ENCODE data around the gene RNF207. TPM values are rescaled to one million over a fixed set of nuclear protein-coding genes. Genes with fewer than 3 reads are reported as not detected.

RNF207 gene
- total RNA-seq, 6 experiments from 2014 or later, result 8.4 to 20.5 (median 14.4) TPM

GRCh38 chr1:6241887-6242740 lies 36.2 kb downstream of the RNF207 start:
- H3K27ac ChIP-seq, result no peak overlapping the region
- no peak overlapping the region for H3K4me3 ChIP-seq
- TF ChIP-seq, protein P1, sequence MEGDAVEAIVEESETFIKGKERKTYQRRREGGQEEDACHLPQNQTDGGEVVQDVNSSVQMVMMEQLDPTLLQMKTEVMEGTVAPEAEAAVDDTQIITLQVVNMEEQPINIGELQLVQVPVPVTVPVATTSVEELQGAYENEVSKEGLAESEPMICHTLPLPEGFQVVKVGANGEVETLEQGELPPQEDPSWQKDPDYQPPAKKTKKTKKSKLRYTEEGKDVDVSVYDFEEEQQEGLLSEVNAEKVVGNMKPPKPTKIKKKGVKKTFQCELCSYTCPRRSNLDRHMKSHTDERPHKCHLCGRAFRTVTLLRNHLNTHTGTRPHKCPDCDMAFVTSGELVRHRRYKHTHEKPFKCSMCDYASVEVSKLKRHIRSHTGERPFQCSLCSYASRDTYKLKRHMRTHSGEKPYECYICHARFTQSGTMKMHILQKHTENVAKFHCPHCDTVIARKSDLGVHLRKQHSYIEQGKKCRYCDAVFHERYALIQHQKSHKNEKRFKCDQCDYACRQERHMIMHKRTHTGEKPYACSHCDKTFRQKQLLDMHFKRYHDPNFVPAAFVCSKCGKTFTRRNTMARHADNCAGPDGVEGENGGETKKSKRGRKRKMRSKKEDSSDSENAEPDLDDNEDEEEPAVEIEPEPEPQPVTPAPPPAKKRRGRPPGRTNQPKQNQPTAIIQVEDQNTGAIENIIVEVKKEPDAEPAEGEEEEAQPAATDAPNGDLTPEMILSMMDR (IDR thresholded peaks at IDR 0.05), result no peak
- no peak for TF ChIP-seq POLR2A (IDR thresholded peaks at IDR 0.05)
- intact Hi-C loops (cut with DNase I), result loop anchor here (5.0 to 10.0 kb wide), 3 partner anchors 183 to 190 kb away; partner anchors contain the start of gene ESPN (in 1 of the 2)
- 0% methylated on average over 1 of the region's 99 CpGs for WGBS (ENCODE audit: insufficient coverage, low coverage, low lambda C conversion rate, missing lambda C conversion rate)
- H3K36me3 ChIP-seq, result no peaks in the 10 kb centered on the region
- H3K9me3 ChIP-seq, result no peaks in the 10 kb centered on the region
- ATAC-seq (no peak), DNase-seq (peak in 2 of 3 donors; percentile 39 to 41)
- peaks cover 0 to 22% (median 0%) of the 10 kb centered on the region in 4 donors for H3K4me1 ChIP-seq
- peaks cover 5 to 41% of the 10 kb centered on the region in 2 donors for H3K27me3 ChIP-seq

DNA sequence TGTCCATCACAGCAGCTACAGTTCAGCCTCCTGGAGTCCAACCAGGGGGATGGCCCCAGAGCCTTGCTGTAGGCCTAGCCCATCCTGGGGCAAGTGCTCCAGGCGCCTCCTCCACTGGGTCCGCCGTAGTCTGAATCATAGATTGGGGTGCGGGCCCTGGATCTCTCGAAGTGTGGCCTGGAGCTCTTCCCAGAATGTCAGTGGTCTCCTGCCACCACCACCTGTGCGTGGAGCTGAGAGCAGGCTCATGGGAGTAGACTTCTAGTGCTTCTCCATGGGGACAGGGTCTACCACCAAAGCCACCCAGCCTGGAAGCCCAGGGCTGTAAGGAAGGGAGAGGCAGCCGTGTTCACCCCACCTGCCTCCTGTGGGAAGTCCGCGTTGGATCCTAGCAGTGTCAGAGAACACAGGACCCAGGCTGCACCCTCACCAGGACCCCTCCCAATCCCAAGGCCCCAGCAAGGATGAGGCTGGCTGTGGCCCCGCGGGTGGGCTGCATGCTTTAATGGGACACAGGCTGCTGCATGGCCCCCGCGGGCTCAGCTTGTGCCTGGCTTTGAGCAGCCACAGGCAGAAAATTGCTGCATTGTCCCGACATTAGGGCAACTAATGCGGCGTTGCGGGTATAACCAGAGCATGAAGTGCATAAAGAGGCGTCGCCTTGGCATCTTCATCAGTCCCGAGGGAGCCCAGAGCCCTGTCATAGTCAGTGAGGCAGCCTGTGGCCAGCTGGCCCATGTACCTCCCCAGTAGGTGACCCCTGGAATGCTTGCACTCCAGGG lies 37.3 kb downstream of the RNF207 start:
- Histone ChIP-seq H3K27ac (no peak overlapping the region), H3K9me3 (no peaks in the 10 kb centered on the region), H3K36me3 (no peaks in the 10 kb centered on the region), H3K4me3 (no peak overlapping the region), H3K27me3 (peaks cover 5 to 41% of the 10 kb centered on the region in 2 donors), H3K4me1 (peaks cover 0 to 22% (median 0%) of the 10 kb centered on the region in 4 donors)
- intact Hi-C loops (cut with DNase I), result loop anchor here (5.0 to 10.0 kb wide), 3 partner anchors 182 to 191 kb away; partner anchors contain the start of gene ESPN (in 1 of the 2)
- no peak for DNase-seq
- ATAC-seq, result no peak
- WGBS (ENCODE audit: insufficient coverage, low coverage, low lambda C conversion rate, missing lambda C conversion rate), result 16% methylated on average over 8 of the region's 20 CpGs
- no peak for TF ChIP-seq POLR2A (IDR thresholded peaks at IDR 0.05)
- TF ChIP-seq, protein P1 (IDR thresholded peaks at IDR 0.05), result no peak

- H3K9me3 ChIP-seq, result no peaks in the 10 kb centered on the region
- no peak within 1 kb of the TSS for H3K4me3 ChIP-seq
- H3K4me1 ChIP-seq, result peaks cover 0 to 24% (median 0%) of the 10 kb centered on the region in 4 donors
- intact Hi-C loops (cut with DNase I), result loop anchor here (5.0 to 10.0 kb wide), 3 partner anchors 181 to 192 kb away; partner anchors contain the start of gene ESPN (in 1 of the 2)
- TF ChIP-seq POLR2A (IDR thresholded peaks at IDR 0.05), result no peak
- TF ChIP-seq, protein P1 (IDR thresholded peaks at IDR 0.05), result no peak
- WGBS (ENCODE audit: insufficient coverage, low coverage, low lambda C conversion rate, missing lambda C conversion rate), result 4% methylated on average over 5 of the region's 16 CpGs
- no peaks in the 10 kb centered on the region for H3K36me3 ChIP-seq
- H3K27ac ChIP-seq, result no peak within 1 kb of the TSS
- ATAC-seq (no peak), DNase-seq (peak in 1 of 3 donors; percentile 41)
- H3K27me3 ChIP-seq, result peaks cover 5 to 41% of the 10 kb centered on the region in 2 donors
These were observed 38.1 kb downstream of the RNF207 start, which contains the start of gene HES3 for GRCh38 chr1:6243993-6244392. Gene HES3 (plus strand): TSS chr1:6244179. CDS start chr1:6244366, 187 bp downstream.

DNA sequence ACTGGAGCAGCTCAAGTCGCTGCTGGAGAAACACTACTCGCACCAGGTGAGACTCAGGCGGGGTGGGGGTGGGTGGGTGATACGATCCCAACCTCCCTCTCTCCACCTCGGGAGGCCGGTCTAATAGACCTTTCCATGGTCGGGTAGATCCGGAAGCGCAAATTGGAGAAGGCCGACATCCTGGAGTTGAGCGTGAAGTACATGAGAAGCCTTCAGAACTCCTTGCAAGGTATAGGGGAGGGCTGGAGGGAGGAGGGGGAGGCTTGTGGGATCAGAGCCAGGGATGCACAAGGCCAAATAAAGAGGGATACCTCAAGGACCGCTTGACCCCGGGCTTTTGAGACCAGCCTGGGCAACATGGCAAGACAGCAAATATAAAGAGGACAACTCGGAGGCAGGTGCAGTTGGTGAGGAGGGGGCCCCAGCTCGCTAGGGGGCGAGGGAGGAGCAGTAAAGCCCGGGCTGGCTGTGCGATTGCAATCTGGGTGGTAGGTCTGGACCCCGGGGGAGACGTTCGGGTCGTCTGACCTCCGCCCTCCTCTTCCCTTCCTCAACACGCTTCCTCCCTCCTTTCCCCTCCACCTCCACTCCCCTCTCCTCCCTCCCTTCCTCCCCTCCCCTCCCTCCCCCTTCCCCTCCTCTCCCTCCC lies 38.6 kb downstream of the RNF207 start:
- Histone ChIP-seq H3K27me3 (peaks cover 5 to 41% of the 10 kb centered on the region in 2 donors), H3K4me1 (peaks cover 0 to 25% (median 0%) of the 10 kb centered on the region in 4 donors), H3K36me3 (no peaks in the 10 kb centered on the region), H3K4me3 (no peak overlapping the region), H3K9me3 (no peaks in the 10 kb centered on the region), H3K27ac (no peak overlapping the region)
- 6% methylated on average over 11 of the region's 24 CpGs for WGBS (ENCODE audit: insufficient coverage, low coverage, low lambda C conversion rate, missing lambda C conversion rate)
- DNase-seq (peak in 2 of 3 donors; percentile 42 to 44), ATAC-seq (no peak)
- no peak for TF ChIP-seq POLR2A (IDR thresholded peaks at IDR 0.05)
- TF ChIP-seq, protein P1 (IDR thresholded peaks at IDR 0.05), result no peak
- intact Hi-C loops (cut with DNase I), result loop anchor here (5.0 to 10.0 kb wide), 6 partner anchors 98 to 192 kb away; partner anchors contain the start of gene ESPN (in 1 of the 2)
